SK-N-MC (cell line): ENCODE data around the gene PPM1A.

Source experiments
- DNase-seq: peaks from one replicate; pipeline ENCODE4 v3.0.0-alpha.2; 2011; ENCODE audit warnings: low read depth, low spot score
- H3K27ac ChIP-seq: fragments of 200-600 bp; sonication (generic); 2 replicates; pipeline ENCODE4 v1.5.1; 2016; ENCODE audit warnings: mixed run types
- H3K36me3 ChIP-seq: fragments of 200-600 bp; sonication (generic); 2 replicates; pipeline ENCODE4 v1.6.1; 2017; ENCODE audit warnings: antibody characterized with exemption, low read length, mixed read lengths; ENCODE audit not compliant: insufficient read depth
- H3K4me3 ChIP-seq: fragments of 200-600 bp; sonication (generic); 2 replicates; pipeline ENCODE4 v1.5.1; 2016
- H3K9ac ChIP-seq: fragments of 200-600 bp; sonication (generic); 2 replicates; pipeline ENCODE4 v1.8.0; 2017; ENCODE audit warnings: mixed run types, mixed read lengths; ENCODE audit not compliant: insufficient read length
- H3K9me3 ChIP-seq: fragments of 200-600 bp; sonication (generic); 2 replicates; pipeline ENCODE4 v1.6.1; 2017; ENCODE audit warnings: low read depth, mild to moderate bottlenecking, antibody characterized with exemption, low read length, moderate library complexity, mixed read lengths
- EZH2 ChIP-seq: fragments of 200-600 bp; sonication (generic); IDR thresholded peaks from one replicate; pipeline ENCODE4 v1.6.1; 2017; ENCODE audit warnings: antibody characterized with exemption
- FOXP2 ChIP-seq: optimal IDR thresholded peaks from 2 replicates; pipeline ENCODE3; 2011; ENCODE audit warnings: mild to moderate bottlenecking, moderate library complexity; ENCODE audit not compliant: insufficient read depth; ENCODE audit errors: extremely low read length, control extremely low read depth
- POLR2AphosphoS5 ChIP-seq: IDR thresholded peaks from 2 replicates; pipeline ENCODE4 v1.6.1; 2012; ENCODE audit warnings: mild to moderate bottlenecking, low read depth, low read length, borderline replicate concordance

PPM1A gene

DNA sequence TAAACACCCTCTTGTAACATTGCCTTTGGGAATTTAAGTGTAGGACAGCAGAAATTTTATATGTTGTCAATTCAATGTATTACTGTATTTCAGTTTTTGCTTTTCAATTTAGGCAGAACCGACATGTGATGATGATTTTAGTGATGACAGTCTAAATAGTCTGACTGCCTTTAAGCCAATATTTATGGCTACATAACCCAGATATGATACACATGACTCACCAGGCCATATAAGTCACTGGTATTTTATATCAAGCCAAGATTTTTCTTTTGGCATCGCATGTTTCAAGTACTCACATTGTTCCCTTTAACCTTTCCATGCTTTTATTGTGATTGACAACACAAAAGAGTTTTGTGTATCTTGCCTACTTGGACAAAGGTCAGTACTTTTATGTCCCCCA lies 13.6 kb upstream of the PPM1A start:
- Histone ChIP-seq H3K9ac (no peak overlapping the region), H3K4me3 (no peak overlapping the region), H3K36me3 (no peaks in the 10 kb centered on the region), H3K27ac (no peak overlapping the region), H3K9me3 (no peaks in the 10 kb centered on the region)
- no peak for DNase-seq
- TF ChIP-seq POLR2AphosphoS5 (no peak), FOXP2 (no peak), EZH2 (no peak)

DNA sequence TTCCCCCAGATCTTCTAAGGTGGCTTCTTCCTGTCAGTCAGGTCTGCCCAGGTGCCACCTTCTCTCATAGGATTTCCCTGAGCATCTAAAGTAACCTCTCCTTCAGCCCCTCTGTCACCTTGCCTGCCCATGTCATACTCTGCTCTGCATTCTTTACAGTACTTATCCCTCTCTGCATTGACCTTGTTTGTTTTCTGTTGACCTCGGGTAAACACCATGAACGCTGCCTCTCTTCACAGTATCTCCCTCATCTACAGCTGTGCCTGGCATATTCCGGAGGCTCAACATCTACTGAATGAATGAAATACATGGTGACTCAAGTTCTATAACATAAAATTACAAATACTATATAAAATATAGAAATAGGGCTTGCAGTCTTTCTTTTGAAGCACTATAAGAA lies 10.1 kb upstream of the PPM1A start:
- DNase-seq, result no peak
- H3K9ac ChIP-seq, result no peak overlapping the region
- H3K27ac ChIP-seq, result no peak overlapping the region
- H3K4me3 ChIP-seq, result no peak overlapping the region
- no peaks in the 10 kb centered on the region for H3K9me3 ChIP-seq
- no peak for TF ChIP-seq EZH2
- no peak for TF ChIP-seq POLR2AphosphoS5
- no peaks in the 10 kb centered on the region for H3K36me3 ChIP-seq

DNA sequence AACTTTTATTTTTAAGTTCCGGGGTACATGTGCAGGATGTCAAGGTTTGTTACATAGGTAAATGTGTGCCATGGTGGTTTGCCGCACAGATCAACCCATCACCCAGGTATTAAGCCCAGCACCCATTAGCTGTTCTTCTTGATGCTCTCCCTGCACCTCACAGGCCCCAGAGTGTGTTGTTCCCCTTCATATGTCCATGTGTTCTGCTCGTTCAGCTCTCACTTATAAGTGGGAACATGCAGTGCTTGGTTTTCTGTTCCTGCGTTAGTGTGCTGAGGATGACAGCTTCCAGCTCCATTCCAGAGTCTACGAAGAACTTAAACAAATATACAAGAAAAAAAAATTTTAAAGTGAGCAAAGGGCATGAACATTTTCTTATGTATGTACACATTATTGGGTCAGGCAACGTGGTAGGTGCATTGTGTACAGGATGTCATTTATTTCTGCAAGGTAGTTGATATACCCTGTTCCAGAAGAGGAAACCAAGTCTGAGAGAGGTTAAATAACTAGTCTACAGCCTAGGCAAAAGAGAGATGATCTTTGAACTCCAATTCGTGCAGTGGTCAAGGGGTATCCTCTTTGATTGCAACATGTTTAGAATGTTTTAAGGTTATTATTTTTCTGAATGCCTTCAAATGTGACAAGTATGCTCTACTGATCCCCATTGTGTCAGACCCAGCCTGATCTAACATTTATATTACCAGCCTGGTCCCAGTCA lies 8.7 kb upstream of the PPM1A start:
- no peak for DNase-seq
- no peaks in the 10 kb centered on the region for H3K36me3 ChIP-seq
- H3K4me3 ChIP-seq, result no peak overlapping the region
- TF ChIP-seq FOXP2 (no peak), EZH2 (no peak), POLR2AphosphoS5 (no peak)
- no peak overlapping the region for H3K9ac ChIP-seq
- no peaks in the 10 kb centered on the region for H3K9me3 ChIP-seq
- H3K27ac ChIP-seq, result no peak overlapping the region

DNA sequence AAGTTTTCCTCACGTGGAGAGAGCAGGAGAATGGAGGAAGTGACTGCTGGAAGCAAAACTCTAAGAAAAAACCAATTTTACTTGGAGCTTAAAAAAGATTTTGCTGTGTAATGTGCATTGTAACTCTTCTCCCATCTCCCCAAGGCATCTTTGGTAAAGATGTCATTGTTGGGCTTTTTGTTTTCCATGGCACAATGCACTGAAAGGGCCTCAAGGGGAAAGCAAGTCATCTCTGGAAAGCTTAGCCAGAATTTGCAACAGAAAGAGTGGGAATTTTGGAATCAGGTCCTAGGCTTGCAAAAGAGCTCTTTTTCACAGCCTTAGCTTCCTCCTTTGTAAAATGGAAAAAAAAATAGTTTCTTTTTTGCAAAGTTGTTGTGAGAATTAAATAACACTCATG lies 7.9 kb upstream of the PPM1A start:
- Histone ChIP-seq H3K9me3 (no peaks in the 10 kb centered on the region), H3K36me3 (no peaks in the 10 kb centered on the region), H3K9ac (no peak overlapping the region), H3K27ac (no peak overlapping the region), H3K4me3 (no peak overlapping the region)
- DNase-seq, result no peak
- TF ChIP-seq EZH2 (no peak), FOXP2 (no peak)

DNA sequence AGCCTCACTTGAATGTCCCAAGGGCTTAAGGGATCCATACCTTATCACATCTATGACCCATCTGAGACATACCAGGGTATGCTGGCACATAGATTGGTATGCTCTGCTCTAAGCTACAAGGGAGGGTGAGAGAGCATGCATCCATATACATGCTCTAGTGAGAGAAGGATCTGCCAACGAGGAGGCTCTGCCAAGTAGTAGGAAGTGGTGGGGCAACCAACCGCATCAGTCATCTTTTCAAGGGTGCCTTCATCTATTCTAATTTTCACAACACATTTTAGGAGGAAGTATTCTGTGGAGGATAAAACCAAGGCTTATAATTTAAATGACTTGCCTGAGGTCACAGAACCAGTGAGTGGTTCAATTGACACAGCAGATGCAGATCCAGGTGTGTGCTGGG lies 6.6 kb upstream of the PPM1A start:
- Histone ChIP-seq H3K27ac (no peak overlapping the region), H3K36me3 (no peaks in the 10 kb centered on the region), H3K4me3 (no peak overlapping the region), H3K9me3 (no peaks in the 10 kb centered on the region), H3K9ac (no peak overlapping the region)
- no peak for TF ChIP-seq FOXP2
- TF ChIP-seq POLR2AphosphoS5, result no peak
- TF ChIP-seq EZH2, result no peak
- DNase-seq, result no peak

DNA sequence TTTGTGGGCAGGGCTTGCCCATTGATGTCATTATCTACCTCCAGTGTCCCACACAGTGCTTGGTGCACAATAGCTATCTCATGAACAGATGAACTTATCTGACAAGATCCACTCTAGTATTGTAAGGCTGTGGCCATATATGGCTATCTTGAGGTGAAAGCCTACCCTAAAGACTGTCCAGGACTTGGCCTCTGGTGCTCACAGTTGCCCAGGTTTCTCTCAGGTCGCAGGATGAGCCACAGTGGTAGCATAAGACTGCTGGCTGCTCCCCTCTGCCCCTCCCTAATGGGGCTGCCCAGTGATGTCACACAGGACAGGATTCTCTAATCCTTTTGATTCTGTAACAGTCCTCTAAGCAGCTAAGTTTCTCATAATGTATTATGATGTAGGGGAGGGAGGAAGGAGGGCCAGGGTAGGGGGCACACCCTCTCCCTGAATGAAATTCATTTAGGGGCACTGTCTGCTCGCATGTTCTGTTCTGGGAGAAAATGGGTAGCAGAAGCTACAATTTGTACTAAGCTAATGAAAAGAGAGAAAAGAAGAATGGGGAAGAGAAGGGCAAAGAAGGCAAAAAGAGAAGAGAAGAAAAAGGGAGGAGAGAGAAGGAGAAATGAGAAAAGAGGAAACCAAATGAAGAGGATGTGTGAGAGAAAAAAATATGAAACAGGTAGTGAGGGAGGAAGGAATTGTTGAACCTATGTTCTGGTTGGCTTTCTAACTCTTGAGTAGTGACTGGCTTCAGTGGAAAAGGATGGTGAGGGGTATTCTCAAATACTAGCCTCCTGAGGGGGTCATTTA lies 3.4 kb upstream of the PPM1A start:
- H3K36me3 ChIP-seq, result no peaks in the 10 kb centered on the region
- H3K9me3 ChIP-seq, result no peaks in the 10 kb centered on the region
- H3K4me3 ChIP-seq, result no peak overlapping the region
- TF ChIP-seq FOXP2 (no peak), EZH2 (no peak), POLR2AphosphoS5 (no peak)
- H3K9ac ChIP-seq, result no peak overlapping the region
- DNase-seq, result no peak
- H3K27ac ChIP-seq, result no peak overlapping the region

DNA sequence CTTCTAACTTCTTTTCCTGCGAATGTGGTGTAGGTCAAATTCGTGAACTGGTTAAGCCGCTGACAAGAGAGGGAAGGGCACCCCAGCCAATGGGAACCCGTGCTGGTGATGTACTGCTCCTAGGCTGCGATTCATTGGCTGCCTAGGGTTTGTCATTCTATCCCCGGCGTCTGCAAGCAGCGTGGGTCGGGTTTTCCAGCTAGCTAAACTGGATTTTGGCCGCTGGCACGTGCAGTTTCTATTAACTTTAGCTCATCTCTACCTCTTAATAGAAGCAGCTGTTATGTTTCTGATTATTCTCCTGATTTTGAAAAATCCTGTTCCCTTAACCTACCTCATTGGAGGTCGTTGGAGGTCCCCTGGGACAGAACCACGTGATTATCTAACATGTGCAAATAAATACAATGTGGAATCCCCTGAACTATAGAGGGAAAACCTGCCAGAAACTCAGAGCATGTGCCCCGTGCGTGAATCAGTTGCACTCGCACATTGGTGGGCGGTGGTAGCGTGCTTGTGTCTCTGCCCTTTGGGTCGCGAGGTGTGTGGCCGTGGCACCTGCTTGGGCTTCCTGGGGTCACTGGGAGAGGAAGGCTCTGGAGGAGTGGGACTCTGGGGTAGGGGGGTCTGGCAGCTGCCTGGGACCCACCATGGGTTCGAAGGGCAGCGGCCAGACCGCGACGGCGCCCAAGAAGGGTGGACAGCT lies 876 bp upstream of the PPM1A start:
- Histone ChIP-seq H3K4me3 (peak overlapping the region; percentile 79), H3K9ac (peak overlapping the region; percentile 95), H3K36me3 (no peaks in the 10 kb centered on the region), H3K9me3 (no peaks in the 10 kb centered on the region), H3K27ac (peak overlapping the region; percentile 86)
- peak; percentile 28 for DNase-seq
- TF ChIP-seq EZH2 (no peak), POLR2AphosphoS5 (peak; percentile 78)

DNA sequence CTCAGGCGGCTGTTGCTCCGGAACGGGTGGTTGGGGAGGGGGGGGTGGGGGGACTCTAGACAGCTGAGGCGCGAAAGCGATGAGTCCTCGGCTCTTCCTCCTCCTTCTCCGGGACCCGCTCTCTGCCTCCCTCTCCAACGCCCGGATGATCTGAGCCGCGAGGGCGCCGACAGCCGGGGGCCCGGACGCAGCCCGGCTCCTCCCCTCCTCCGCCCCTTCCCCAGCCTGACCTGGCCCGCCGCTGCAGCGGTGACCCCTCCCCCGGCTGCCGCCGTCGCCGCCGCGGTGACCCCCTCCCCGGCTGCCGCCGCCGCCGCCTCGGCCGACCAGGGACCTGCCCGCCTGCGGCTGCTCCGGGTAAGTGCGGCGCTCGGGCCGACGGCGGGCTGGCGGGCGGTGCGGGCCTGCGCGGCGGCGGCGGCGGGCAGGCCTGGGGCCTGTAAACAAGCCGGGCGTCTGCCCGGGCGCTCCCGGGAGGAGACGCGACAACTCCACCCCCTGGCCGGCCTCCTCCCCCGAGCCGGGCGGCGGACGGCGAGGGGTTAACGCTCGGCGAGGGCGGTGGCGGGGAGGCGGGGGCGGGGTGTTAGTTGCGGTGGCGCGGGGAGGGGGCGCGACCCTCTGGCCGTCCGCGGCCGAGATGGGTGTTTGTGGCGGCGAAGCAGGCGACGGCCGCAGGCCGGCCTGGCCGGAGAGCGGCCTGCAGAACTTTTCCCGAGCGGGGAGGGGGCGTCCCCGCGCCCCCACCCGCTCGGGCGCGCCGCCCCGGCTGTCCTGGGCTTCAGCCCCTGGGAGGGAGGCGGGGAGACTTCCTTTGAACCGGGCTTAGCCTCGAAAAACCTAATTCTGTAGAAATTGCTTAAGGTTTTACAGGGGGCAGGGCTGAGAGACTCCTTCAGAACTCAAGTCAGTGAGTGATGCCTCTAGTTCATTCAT lies 568 bp downstream of the PPM1A start:
- Histone ChIP-seq H3K9me3 (no peaks in the 10 kb centered on the region), H3K36me3 (no peaks in the 10 kb centered on the region), H3K9ac (peak overlapping the region; percentile 90), H3K27ac (peak overlapping the region; percentile 61; the same call in 1 of the 2 replicates), H3K4me3 (peak overlapping the region; percentile 92)
- DNase-seq, result no peak
- TF ChIP-seq POLR2AphosphoS5, result no peak
- peak; percentile 24 for TF ChIP-seq FOXP2
